Activated naive CD4-positive, alpha-beta T cell (primary cell): ENCODE measurements around the gene ASCC1.
A peak's percentile ranks its signal among the peaks of the same experiment; 100 is the strongest.

Experiments
- DNase-seq, 4 experiments: peaks; one replicate each; lab custom pipeline; 2025; lab: John Stamatoyannopoulos, UW

The ASCC1 gene

GRCh38 chr10:72097448-72098300 is 118.4 kb downstream of the ASCC1 start:
- no peak for DNase-seq

GRCh38 chr10:72096115-72097000 is 119.7 kb downstream of the ASCC1 start:
- DNase-seq = no peak

GRCh38 chr10:72095195-72095594 is 120.9 kb downstream of the ASCC1 start:
- no peak for DNase-seq

- DNase-seq = no peak
Observed at GRCh38 chr10:72094574-72094973, 121.5 kb downstream of the ASCC1 start.

GRCh38 chr10:72093450-72093849 is 122.6 kb downstream of the ASCC1 start:
- DNase-seq = no peak

GRCh38 chr10:72092987-72093386 is 123.1 kb downstream of the ASCC1 start:
- DNase-seq = no peak

GRCh38 chr10:72092171-72092924 is 123.7 kb downstream of the ASCC1 start:
- DNase-seq = no peak

- DNase-seq = no peak
Observed at GRCh38 chr10:72090326-72090725, 125.8 kb downstream of the ASCC1 start.

GRCh38 chr10:72089618-72090017 is 126.5 kb downstream of the ASCC1 start:
- DNase-seq = no peak

GRCh38 chr10:72088889-72089575 is 127.0 kb downstream of the ASCC1 start:
- peak in 2 of 4 experiments; percentile 32 to 56 for DNase-seq

- DNase-seq = peak; percentile 25 to 60 (median 40)
Observed at GRCh38 chr10:72087969-72088888, 127.8 kb downstream of the ASCC1 start, which contains the start of gene SPOCK2. TSS of gene SPOCK2 (minus strand) at chr10:72088551. CDS start at chr10:72088328, 223 bp downstream.

- peak in 2 of 4 experiments; percentile 37 to 43 for DNase-seq
Observed at GRCh38 chr10:72087392-72087968, 128.6 kb downstream of the ASCC1 start.

- DNase-seq = peak in 2 of 4 experiments; percentile 56 to 65
Observed at GRCh38 chr10:72086466-72087391, 129.3 kb downstream of the ASCC1 start.

- DNase-seq = no peak
Observed at GRCh38 chr10:72085864-72086465, 130.1 kb downstream of the ASCC1 start.

GRCh38 chr10:72085166-72085565 is 130.9 kb downstream of the ASCC1 start:
- DNase-seq = no peak

- DNase-seq = peak in 1 of 4 experiments; percentile 29
Observed at GRCh38 chr10:72083790-72084459, 132.2 kb downstream of the ASCC1 start.
